GM12878 (cell line): ENCODE data around the gene ASAP3. TPM values are rescaled to one million over a fixed set of nuclear protein-coding genes. Genes with fewer than 3 reads are reported as not detected.

Source experiments
- ATAC-seq: fragments of 200-7000 bp; cut with Tn5 transposase; 3 replicates; pipeline ENCODE4 v1.9.1; 2020; ENCODE audit warnings: mild to moderate bottlenecking, moderate library complexity
- BruUV-seq: library from RNA; stranded (reverse); fragments of 400-500 nt; replicated peaks from 2 replicates; lab custom pipeline; 2021; lab: Mats Ljungman, UMichigan
- CTCF ChIA-PET: fragments of 300-600 bp; sonication (Branson Sonifier 250); formaldehyde crosslinking; extraction: SDS; loops from one replicate; lab custom pipeline; 2021; ENCODE audit warnings: inconsistent platforms; lab: Yijun Ruan, JAX
- POLR2A ChIA-PET: fragments of 350-600 bp; formaldehyde crosslinking; extraction: SDS; loops from one replicate; lab custom pipeline; 2021; ENCODE audit warnings: inconsistent platforms; lab: Charles Lee
- RAD21 ChIA-PET: fragments of 300-600 bp; sonication (Branson Sonifier 250); formaldehyde crosslinking; loops from one replicate; lab custom pipeline; 2023; ENCODE audit warnings: antibody characterized with exemption; ENCODE audit not compliant: unreplicated experiment; lab: Charles Lee
- SMC1A ChIA-PET: fragments of 300-600 bp; sonication (Branson Sonifier 250); formaldehyde crosslinking; loops from one replicate; lab custom pipeline; 2023; ENCODE audit not compliant: unreplicated experiment, uncharacterized antibody; lab: Charles Lee
- DNase-seq: peaks from one replicate; pipeline ENCODE4 v3.0.0-alpha.2; 2011; ENCODE audit warnings: low read depth, low spot score
- FAIRE-seq: peaks from 3 replicates; lab custom pipeline; 2011; peaks lifted over from hg19 to GRCh38; lab: Jason Lieb, UNC
- H2AFZ ChIP-seq: 2 replicates; pipeline ENCODE4 v1.6.0; 2011; ENCODE audit warnings: low read depth, low read length, control low read depth; ENCODE audit not compliant: control insufficient read depth
- H3K27ac ChIP-seq: 2 replicates; pipeline ENCODE4 v1.5.1; 2011; ENCODE audit warnings: control low read depth; ENCODE audit not compliant: control insufficient read depth, insufficient read depth
- H3K27me3 ChIP-seq, 2 experiments: replicated peaks in 1 of 2; 2 replicates each; pipeline versions ENCODE4 v1.6.0 to v1.6.1; 2011; ENCODE audit warnings: low read length in 1 of 2; ENCODE audit not compliant: control insufficient read depth in 2 of 2, insufficient read depth in 2 of 2
- H3K36me3 ChIP-seq, 2 experiments: 2 replicates each; pipeline ENCODE4 v1.5.1; 2011; ENCODE audit warnings: low read length in 1 of 2; ENCODE audit not compliant: control insufficient read depth in 2 of 2, insufficient read depth in 2 of 2
- H3K4me1 ChIP-seq: 2 replicates; pipeline ENCODE4 v1.6.1; 2011; ENCODE audit warnings: mild to moderate bottlenecking, low read length, moderate library complexity, mixed read lengths; ENCODE audit not compliant: control insufficient read depth, insufficient read depth
- H3K4me2 ChIP-seq: 2 replicates; pipeline ENCODE4 v1.6.0; 2011; ENCODE audit warnings: control low read depth; ENCODE audit not compliant: control insufficient read depth, insufficient read depth
- H3K4me3 ChIP-seq: fragments of 200-600 bp; sonication (generic); 2 replicates; pipeline ENCODE4 v1.5.1; 2016
- H3K79me2 ChIP-seq: 2 replicates; pipeline ENCODE4 v1.6.0; 2011; ENCODE audit warnings: low read length; ENCODE audit not compliant: control insufficient read depth, insufficient read depth
- H3K9ac ChIP-seq: 2 replicates; pipeline ENCODE4 v1.8.0; 2011; ENCODE audit warnings: low read length, control low read depth, mixed read lengths; ENCODE audit not compliant: control insufficient read depth, insufficient read depth
- H3K9me3 ChIP-seq: replicated peaks from 3 replicates; pipeline ENCODE4 v1.5.1; 2011; ENCODE audit warnings: mild to moderate bottlenecking, low read length; ENCODE audit not compliant: control insufficient read depth, insufficient read depth
- H4K20me1 ChIP-seq: 2 replicates; pipeline ENCODE4 v1.6.0; 2011; ENCODE audit not compliant: control insufficient read depth, insufficient read depth
- CHD4 ChIP-seq: fragments of 200-600 bp; sonication (generic); IDR thresholded peaks from 2 replicates; pipeline ENCODE4 v1.6.1; 2016; ENCODE audit warnings: mild to moderate bottlenecking
- IKZF1 ChIP-seq: fragments of 450-650 bp; conservative IDR thresholded peaks from 2 replicates; pipeline ENCODE4 v1.6.1; 2017; ENCODE audit warnings: antibody characterized with exemption, mild to moderate bottlenecking
- MYB ChIP-seq: fragments of 150-350 bp; IDR thresholded peaks from 2 replicates; pipeline ENCODE4 v1.6.1; 2014; ENCODE audit warnings: mild to moderate bottlenecking, low read depth, low read length, borderline replicate concordance
- POLR2AphosphoS2 ChIP-seq: IDR thresholded peaks from 2 replicates; pipeline ENCODE4 v1.6.1; 2011; ENCODE audit warnings: low read depth, mild to moderate bottlenecking, low read length, improper control_type of control experiment, moderate library complexity
- RAD21 ChIP-seq: IDR thresholded peaks from 2 replicates; pipeline ENCODE4 v1.6.1; 2011; ENCODE audit warnings: mild to moderate bottlenecking, low read depth, low read length, moderate library complexity; ENCODE audit not compliant: insufficient read depth
- RBBP5 ChIP-seq: fragments of 200-600 bp; sonication (generic); conservative IDR thresholded peaks from 2 replicates; pipeline ENCODE4 v1.6.1; 2016
- RUNX3 ChIP-seq: IDR thresholded peaks from 2 replicates; pipeline ENCODE4 v1.6.1; 2012; ENCODE audit warnings: low read length, inconsistent platforms
- SIN3A ChIP-seq: IDR thresholded peaks from 2 replicates; pipeline ENCODE4 v1.6.1; 2012; ENCODE audit warnings: low read depth, low read length, improper control_type of control experiment
- SRF ChIP-seq, 2 experiments: IDR thresholded peaks; 2 replicates each; pipeline ENCODE4 v1.6.1; 2011; ENCODE audit warnings: low read depth in 2 of 2, low read length in 2 of 2, mild to moderate bottlenecking in 1 of 2, moderate library complexity in 1 of 2
- STAT1 ChIP-seq: fragments of 450-650 bp; conservative IDR thresholded peaks from 2 replicates; pipeline ENCODE4 v1.6.1; 2014; ENCODE audit warnings: antibody characterized with exemption, mild to moderate bottlenecking
- ZNF207 ChIP-seq: fragments of 450-650 bp; IDR thresholded peaks from 2 replicates; pipeline ENCODE4 v1.6.1; 2014; ENCODE audit warnings: antibody characterized with exemption, mild to moderate bottlenecking, borderline replicate concordance
- WGBS: methylation state at CpG from one replicate; pipeline ENCODE4 v1.1.6; 2016; ENCODE audit warnings: low lambda C conversion rate; ENCODE audit not compliant: insufficient replicate concordance, insufficient coverage; ENCODE audit errors: missing lambda C conversion rate; 5-methylcytosine and 5-hydroxymethylcytosine counted together
- in situ Hi-C: fragments of 300-500 bp; cut with MboI; formaldehyde crosslinking; loops from 9 replicates; pipeline ENCODE4 v1.14.3; 2018; ENCODE audit warnings: mixed read lengths
- intact Hi-C: fragments of 100-400 bp; cut with micrococcal nuclease; formaldehyde crosslinking; loops from one replicate; pipeline ENCODE4 v1.14.2; 2022; ENCODE audit not compliant: unreplicated experiment
- polyA plus RNA-seq, 11 experiments: library from polyadenylated mRNA; depleted of rRNA in 4 of 11; unstranded in 6 of 11; stranded (reverse) in 5 of 11; fragments of >200 nt; fragmentation: Nextera tagmentation in 4 of 11; fragmentation: Illumina TruSeq in 1 of 11; extraction: Ambion mirVana in 4 of 11; extraction: Trizol in 1 of 11; gene quantifications; 1 replicate in 1 of 11; 2 replicates in 10 of 11; pipeline versions ENCODE4 v1.2.1 to v1.2.3, GENCODE V29; 2011 to 2016; ENCODE audit warnings: inconsistent platforms in 2 of 11, missing spikeins in 2 of 11, low read depth in 1 of 11
- total RNA-seq, 4 experiments: library from RNA; depleted of rRNA in 3 of 4; stranded (reverse); fragments of >200 nt in 3 of 4; fragmentation: Illumina TruSeq in 1 of 4; extraction: Trizol in 1 of 4; gene quantifications; 2 replicates each; pipeline versions ENCODE4 v1.2.1 to v1.2.3, GENCODE V29; 2013 to 2021
- TF ChIP-seq, protein P1 (sequence below): fragments of 450-650 bp; IDR thresholded peaks from 2 replicates; pipeline ENCODE4 v1.6.1; 2016; ENCODE audit warnings: mild to moderate bottlenecking, moderate library complexity, borderline replicate concordance
- TF ChIP-seq, protein P2 (sequence below), 3 experiments: IDR thresholded peaks in 2 of 3; conservative IDR thresholded peaks in 1 of 3; 2 replicates each; pipeline ENCODE4 v1.5.1; 2011; ENCODE audit warnings: low read depth in 3 of 3, low read length in 3 of 3, mild to moderate bottlenecking in 3 of 3, control low read depth in 2 of 3, moderate library complexity in 2 of 3, inconsistent platforms in 1 of 3, mixed read lengths in 1 of 3; ENCODE audit not compliant: control insufficient read depth in 2 of 3, insufficient read depth in 1 of 3; ENCODE audit errors: extremely low read depth in 1 of 3
- TF ChIP-seq, protein P3 (sequence below): fragments of 450-650 bp; IDR thresholded peaks from 2 replicates; pipeline ENCODE4 v1.6.1; 2014; ENCODE audit warnings: mild to moderate bottlenecking

Gene ASAP3
- total and polyA plus RNA-seq, 10 of the 15 experiments (the other 5 are each of a cell fraction or from before 2014, with no cell fraction given), result 0.04 to 0.92 (median 0.34) TPM; not detected in 1

DNA sequence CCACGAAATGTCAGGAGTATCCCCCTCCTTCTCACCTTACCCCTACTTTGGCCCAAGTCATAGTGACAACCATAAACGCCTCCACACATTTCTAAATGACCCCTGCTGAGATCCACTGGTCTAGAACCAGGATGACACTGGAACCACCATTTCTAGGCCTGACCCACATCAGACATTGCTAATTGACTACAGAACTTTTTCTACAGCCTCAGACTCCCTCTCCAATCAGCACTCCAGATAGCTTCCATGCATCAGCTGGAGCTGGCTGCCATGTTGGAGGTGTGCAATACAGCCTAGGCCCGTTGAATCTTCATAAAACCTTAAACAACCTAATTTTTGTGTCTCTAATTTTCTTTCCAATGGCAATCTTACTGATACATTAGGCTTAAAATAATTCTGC, 78.0 kb downstream of the ASAP3 start (continued):
- TF ChIP-seq SIN3A (no peak), ZNF207 (no peak)
- TF ChIP-seq, protein P1, sequence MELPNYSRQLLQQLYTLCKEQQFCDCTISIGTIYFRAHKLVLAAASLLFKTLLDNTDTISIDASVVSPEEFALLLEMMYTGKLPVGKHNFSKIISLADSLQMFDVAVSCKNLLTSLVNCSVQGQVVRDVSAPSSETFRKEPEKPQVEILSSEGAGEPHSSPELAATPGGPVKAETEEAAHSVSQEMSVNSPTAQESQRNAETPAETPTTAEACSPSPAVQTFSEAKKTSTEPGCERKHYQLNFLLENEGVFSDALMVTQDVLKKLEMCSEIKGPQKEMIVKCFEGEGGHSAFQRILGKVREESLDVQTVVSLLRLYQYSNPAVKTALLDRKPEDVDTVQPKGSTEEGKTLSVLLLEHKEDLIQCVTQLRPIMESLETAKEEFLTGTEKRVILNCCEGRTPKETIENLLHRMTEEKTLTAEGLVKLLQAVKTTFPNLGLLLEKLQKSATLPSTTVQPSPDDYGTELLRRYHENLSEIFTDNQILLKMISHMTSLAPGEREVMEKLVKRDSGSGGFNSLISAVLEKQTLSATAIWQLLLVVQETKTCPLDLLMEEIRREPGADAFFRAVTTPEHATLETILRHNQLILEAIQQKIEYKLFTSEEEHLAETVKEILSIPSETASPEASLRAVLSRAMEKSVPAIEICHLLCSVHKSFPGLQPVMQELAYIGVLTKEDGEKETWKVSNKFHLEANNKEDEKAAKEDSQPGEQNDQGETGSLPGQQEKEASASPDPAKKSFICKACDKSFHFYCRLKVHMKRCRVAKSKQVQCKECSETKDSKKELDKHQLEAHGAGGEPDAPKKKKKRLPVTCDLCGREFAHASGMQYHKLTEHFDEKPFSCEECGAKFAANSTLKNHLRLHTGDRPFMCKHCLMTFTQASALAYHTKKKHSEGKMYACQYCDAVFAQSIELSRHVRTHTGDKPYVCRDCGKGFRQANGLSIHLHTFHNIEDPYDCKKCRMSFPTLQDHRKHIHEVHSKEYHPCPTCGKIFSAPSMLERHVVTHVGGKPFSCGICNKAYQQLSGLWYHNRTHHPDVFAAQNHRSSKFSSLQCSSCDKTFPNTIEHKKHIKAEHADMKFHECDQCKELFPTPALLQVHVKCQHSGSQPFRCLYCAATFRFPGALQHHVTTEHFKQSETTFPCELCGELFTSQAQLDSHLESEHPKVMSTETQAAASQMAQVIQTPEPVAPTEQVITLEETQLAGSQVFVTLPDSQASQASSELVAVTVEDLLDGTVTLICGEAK, result no peak

DNA sequence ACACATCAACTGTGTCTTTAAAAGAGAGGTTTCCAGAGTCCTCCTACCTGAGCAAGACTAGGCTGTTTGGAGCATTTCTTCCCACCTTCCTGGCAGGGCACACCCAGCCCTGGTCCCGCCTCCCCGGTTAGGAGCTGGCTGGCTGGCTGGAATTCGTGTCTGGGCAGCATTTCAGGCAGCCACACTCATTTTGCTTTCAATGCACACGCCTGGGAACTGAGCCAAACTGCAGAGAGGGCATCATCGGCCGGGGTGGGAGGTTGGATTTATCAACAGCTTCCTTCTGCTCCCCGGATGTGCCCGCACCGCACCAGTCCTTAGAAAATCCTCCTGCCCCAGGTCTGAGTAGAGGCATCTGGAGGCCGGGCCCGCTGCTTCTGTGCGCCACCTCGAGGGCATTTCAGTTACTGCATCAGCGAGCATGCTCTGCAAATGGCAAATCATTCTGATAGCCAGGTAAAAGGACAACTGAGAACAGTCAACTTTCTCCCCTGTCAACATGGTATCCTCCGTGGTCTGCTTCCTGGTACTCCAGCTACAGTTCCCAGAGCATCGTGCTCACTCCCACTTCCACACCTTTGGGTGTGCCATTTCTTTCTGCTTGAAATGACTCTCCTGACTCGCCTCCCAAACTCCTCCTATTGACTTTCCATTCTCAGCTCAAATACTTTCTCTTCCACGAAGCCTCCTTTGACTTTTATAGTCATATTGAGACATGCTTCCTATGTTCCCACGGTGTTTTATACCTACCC, 80.1 kb downstream of the ASAP3 start:
- intact Hi-C loops (loop anchor here (5.0 kb wide), 4 partner anchors 62 to 427 kb away; partner anchors contain the start of genes HNRNPR and HTR1D), in situ Hi-C loops (no loop called here)
- Histone ChIP-seq H2AFZ (peak overlapping the region; percentile 72), H3K4me3 (no peak overlapping the region), H3K9ac (no peak overlapping the region), H3K4me2 (peak overlapping the region; percentile 68), H3K36me3 (no peaks in the 10 kb centered on the region), H3K4me1 (0 out of 2 replicates have a peak, but pooled peaks cover 5% of the 10 kb centered on the region), H4K20me1 (no peaks in the 10 kb centered on the region), H3K79me2 (no peaks in the 10 kb centered on the region), H3K27me3 (peaks cover 1 to 3% of the 10 kb centered on the region in 2 experiments; a peak in 2 of 4 replicates), H3K27ac (no peak overlapping the region), H3K9me3 (no peaks in the 10 kb centered on the region)
- DNase-seq (peak; percentile 16), ATAC-seq (peak; percentile 98), FAIRE-seq (peak; percentile 91)
- ChIA-PET SMC1A (interaction anchor here (0.6 to 2.7 kb wide), 13 partner anchors 9 to 356 kb away, joined by 3 to 11 read pairs (median 3); no protein-coding TSS in a partner anchor), RAD21 (interaction anchor here (0.9 to 1.3 kb wide), 4 partner anchors 35 to 219 kb away, joined by 3 to 4 read pairs (median 4); no protein-coding TSS in a partner anchor), CTCF (interaction anchor here (0.6 to 3.1 kb wide), 28 partner anchors 8 to 983 kb away, joined by 3 to 17 read pairs (median 4); no protein-coding TSS in a partner anchor), POLR2A (no interaction called here)
- no TSS peak for BruUV-seq
- WGBS, result 11% methylated on average over 19 of the region's 19 CpGs
- TF ChIP-seq IKZF1, result 0 out of 2 replicates have a peak, but pooled peaks have one; percentile 22
- TF ChIP-seq RBBP5, result no peak
- TF ChIP-seq, protein P2, sequence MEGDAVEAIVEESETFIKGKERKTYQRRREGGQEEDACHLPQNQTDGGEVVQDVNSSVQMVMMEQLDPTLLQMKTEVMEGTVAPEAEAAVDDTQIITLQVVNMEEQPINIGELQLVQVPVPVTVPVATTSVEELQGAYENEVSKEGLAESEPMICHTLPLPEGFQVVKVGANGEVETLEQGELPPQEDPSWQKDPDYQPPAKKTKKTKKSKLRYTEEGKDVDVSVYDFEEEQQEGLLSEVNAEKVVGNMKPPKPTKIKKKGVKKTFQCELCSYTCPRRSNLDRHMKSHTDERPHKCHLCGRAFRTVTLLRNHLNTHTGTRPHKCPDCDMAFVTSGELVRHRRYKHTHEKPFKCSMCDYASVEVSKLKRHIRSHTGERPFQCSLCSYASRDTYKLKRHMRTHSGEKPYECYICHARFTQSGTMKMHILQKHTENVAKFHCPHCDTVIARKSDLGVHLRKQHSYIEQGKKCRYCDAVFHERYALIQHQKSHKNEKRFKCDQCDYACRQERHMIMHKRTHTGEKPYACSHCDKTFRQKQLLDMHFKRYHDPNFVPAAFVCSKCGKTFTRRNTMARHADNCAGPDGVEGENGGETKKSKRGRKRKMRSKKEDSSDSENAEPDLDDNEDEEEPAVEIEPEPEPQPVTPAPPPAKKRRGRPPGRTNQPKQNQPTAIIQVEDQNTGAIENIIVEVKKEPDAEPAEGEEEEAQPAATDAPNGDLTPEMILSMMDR (IDR thresholded peaks at IDR 0.05 in 2 of 3, conservative IDR thresholded peaks at IDR 0.05 in 1 of 3; ENCODE audit: control insufficient read depth in 2 of 3, extremely low read depth in 1 of 3, insufficient read depth in 1 of 3, low read depth in 3 of 3, low read length in 3 of 3), result peak; percentile 94 to 99 (median 95); a peak in 5 of 6 replicates
- no peak for TF ChIP-seq RUNX3
- no peak for TF ChIP-seq POLR2AphosphoS2
- TF ChIP-seq, protein P3, sequence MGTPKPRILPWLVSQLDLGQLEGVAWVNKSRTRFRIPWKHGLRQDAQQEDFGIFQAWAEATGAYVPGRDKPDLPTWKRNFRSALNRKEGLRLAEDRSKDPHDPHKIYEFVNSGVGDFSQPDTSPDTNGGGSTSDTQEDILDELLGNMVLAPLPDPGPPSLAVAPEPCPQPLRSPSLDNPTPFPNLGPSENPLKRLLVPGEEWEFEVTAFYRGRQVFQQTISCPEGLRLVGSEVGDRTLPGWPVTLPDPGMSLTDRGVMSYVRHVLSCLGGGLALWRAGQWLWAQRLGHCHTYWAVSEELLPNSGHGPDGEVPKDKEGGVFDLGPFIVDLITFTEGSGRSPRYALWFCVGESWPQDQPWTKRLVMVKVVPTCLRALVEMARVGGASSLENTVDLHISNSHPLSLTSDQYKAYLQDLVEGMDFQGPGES, result no peak
- TF ChIP-seq STAT1, result no peak
- TF ChIP-seq MYB, result no peak
- no peak for TF ChIP-seq CHD4
- TF ChIP-seq RAD21, result peak; percentile 89
- TF ChIP-seq SRF (IDR thresholded peaks at IDR 0.05; ENCODE audit: low read depth in 2 of 2, low read length in 2 of 2), result no peak
